ENCODE results near the gene VPS4A. TPM values are rescaled to one million over a fixed set of nuclear protein-coding genes. Genes with fewer than 3 reads are reported as not detected.

The VPS4A gene
- polyA plus RNA-seq, 1 donor (not counting 4 experiments of a cell fraction or from before 2014, with no cell fraction given) = 18.2 TPM

GRCh38 chr16:69298261-69298660 is 12.9 kb upstream of the VPS4A start:
- dilution Hi-C loops (cut with MboI; ENCODE audit: extremely low pct_ligation_motif_present, low sequenced_read_pairs) = no loop called here
- Histone ChIP-seq H3K9me1 (ENCODE audit: control insufficient read depth, extremely low read depth, insufficient read depth, low read length) (no peaks in the 10 kb centered on the region), H3K27me3 (ENCODE audit: control insufficient read depth, extremely low read depth, insufficient read depth, low read length) (no peaks in the 10 kb centered on the region), H3K9ac (ENCODE audit: control insufficient read depth, extremely low read depth, insufficient read depth, low read length) (no peak overlapping the region), H3K4me1 (ENCODE audit: control insufficient read depth, extremely low read depth, insufficient read depth, low read length) (peaks cover 9% of the 10 kb centered on the region), H3K27ac (ENCODE audit: control insufficient read depth, insufficient read depth, low read length) (no peak overlapping the region), H3K9me3 (ENCODE audit: control insufficient read depth, low read depth, low read length) (no peaks in the 10 kb centered on the region), H3K36me3 (ENCODE audit: control insufficient read depth in 2 of 2, extremely low read depth in 1 of 2, insufficient read depth in 2 of 2, low read length in 2 of 2) (peaks cover 7 to 9% of the 10 kb centered on the region in 2 experiments), H2AFZ (ENCODE audit: control insufficient read depth, low read length) (no peak overlapping the region), H3K79me2 (ENCODE audit: control insufficient read depth, insufficient read depth, low read length) (no peaks in the 10 kb centered on the region), H3K4me2 (ENCODE audit: control insufficient read depth, extremely low read depth, insufficient read depth, low read depth, low read length) (no peak overlapping the region), H4K20me1 (ENCODE audit: control insufficient read depth, extremely low read depth, insufficient read depth, low read length) (no peaks in the 10 kb centered on the region), H3K4me3 (ENCODE audit: control insufficient read depth in 2 of 3, extremely low read depth in 1 of 3, insufficient read depth in 2 of 3, low read depth in 1 of 3, low read length in 3 of 3) (no peak overlapping the region)
- DNase-seq (ENCODE audit: low read depth, low spot score) = no peak
- TF ChIP-seq EZH2 (IDR thresholded peaks at IDR 0.05; ENCODE audit: low read length) = no peak
- no peak for TF ChIP-seq CTCF (optimal IDR thresholded peaks at IDR 0.05 in 1 of 3, IDR thresholded peaks at IDR 0.05 in 1 of 3, conservative IDR thresholded peaks at IDR 0.05 in 1 of 3; ENCODE audit: extremely low read depth in 1 of 3, insufficient read depth in 2 of 3, low read length in 3 of 3)
- no peak for FAIRE-seq

- H3K4me3 ChIP-seq (ENCODE audit: control insufficient read depth in 2 of 3, extremely low read depth in 1 of 3, insufficient read depth in 2 of 3, low read depth in 1 of 3, low read length in 3 of 3) = no peak overlapping the region
- H3K4me1 ChIP-seq (ENCODE audit: control insufficient read depth, extremely low read depth, insufficient read depth, low read length) = no peaks in the 10 kb centered on the region
- no peaks in the 10 kb centered on the region for H3K9me1 ChIP-seq (ENCODE audit: control insufficient read depth, extremely low read depth, insufficient read depth, low read length)
- no peak overlapping the region for H3K27ac ChIP-seq (ENCODE audit: control insufficient read depth, insufficient read depth, low read length)
- FAIRE-seq (no peak), DNase-seq (ENCODE audit: low read depth, low spot score) (no peak)
- H3K9ac ChIP-seq (ENCODE audit: control insufficient read depth, extremely low read depth, insufficient read depth, low read length) = no peak overlapping the region
- no peaks in the 10 kb centered on the region for H3K9me3 ChIP-seq (ENCODE audit: control insufficient read depth, low read depth, low read length)
- no peaks in the 10 kb centered on the region for H3K27me3 ChIP-seq (ENCODE audit: control insufficient read depth, extremely low read depth, insufficient read depth, low read length)
- H4K20me1 ChIP-seq (ENCODE audit: control insufficient read depth, extremely low read depth, insufficient read depth, low read length) = no peaks in the 10 kb centered on the region
- TF ChIP-seq CTCF (optimal IDR thresholded peaks at IDR 0.05 in 1 of 3, IDR thresholded peaks at IDR 0.05 in 1 of 3, conservative IDR thresholded peaks at IDR 0.05 in 1 of 3; ENCODE audit: extremely low read depth in 1 of 3, insufficient read depth in 2 of 3, low read length in 3 of 3) (no peak), EZH2 (IDR thresholded peaks at IDR 0.05; ENCODE audit: low read length) (no peak)
- H3K4me2 ChIP-seq (ENCODE audit: control insufficient read depth, extremely low read depth, insufficient read depth, low read depth, low read length) = no peak overlapping the region
- dilution Hi-C loops (cut with MboI; ENCODE audit: extremely low pct_ligation_motif_present, low sequenced_read_pairs) = no loop called here
- H2AFZ ChIP-seq (ENCODE audit: control insufficient read depth, low read length) = no peak overlapping the region
- H3K36me3 ChIP-seq (ENCODE audit: control insufficient read depth in 2 of 2, extremely low read depth in 1 of 2, insufficient read depth in 2 of 2, low read length in 2 of 2) = peaks cover 7 to 9% of the 10 kb centered on the region in 2 experiments
- H3K79me2 ChIP-seq (ENCODE audit: control insufficient read depth, insufficient read depth, low read length) = no peaks in the 10 kb centered on the region
These were observed 10.0 kb upstream of the VPS4A start for GRCh38 chr16:69301187-69301586.
